DND-41 (cell line): Measurements from ENCODE around the gene MYH13.

ENCODE experiments used
- ATAC-seq: fragments of 200-7000 bp; cut with Tn5 transposase; 3 replicates; pipeline ENCODE4 v1.9.1; 2021; ENCODE audit warnings: low read depth; ENCODE audit not compliant: insufficient read depth
- DNase-seq: peaks from one replicate; pipeline ENCODE4 v3.0.0-alpha.2; 2020
- H2AFZ ChIP-seq: 2 replicates; pipeline ENCODE4 v1.6.0; 2012; ENCODE audit warnings: low read depth, low read length
- H3K27ac ChIP-seq: 2 replicates; pipeline ENCODE4 v1.5.1; 2012; ENCODE audit warnings: low read length, inconsistent platforms
- H3K27me3 ChIP-seq: fragments of 200-600 bp; sonication (generic); 2 replicates; pipeline ENCODE4 v1.6.0; 2012; ENCODE audit warnings: low read length, mild to moderate bottlenecking, inconsistent platforms; ENCODE audit not compliant: insufficient read depth, poor library complexity
- H3K36me3 ChIP-seq: 2 replicates; pipeline ENCODE4 v1.5.1; 2012; ENCODE audit warnings: low read length, inconsistent platforms; ENCODE audit not compliant: insufficient read depth
- H3K4me1 ChIP-seq: 2 replicates; pipeline ENCODE4 v1.5.1; 2012; ENCODE audit warnings: mild to moderate bottlenecking, low read length; ENCODE audit not compliant: insufficient read depth
- H3K4me2 ChIP-seq: 2 replicates; pipeline ENCODE4 v1.6.0; 2012; ENCODE audit warnings: mild to moderate bottlenecking, moderate library complexity, low read length, inconsistent platforms; ENCODE audit not compliant: insufficient read depth
- H3K4me3 ChIP-seq, 2 experiments: fragments of 200-600 bp in 1 of 2; shearing (Covaris generic) in 1 of 2; 2 replicates each; pipeline ENCODE4 v1.5.1; 2012 to 2016; ENCODE audit warnings: inconsistent platforms in 2 of 2, low read length in 2 of 2, mild to moderate bottlenecking in 2 of 2, low read depth in 1 of 2, moderate library complexity in 1 of 2
- H3K79me2 ChIP-seq: 2 replicates; pipeline ENCODE4 v1.6.0; 2012; ENCODE audit warnings: low read length, inconsistent platforms; ENCODE audit not compliant: insufficient read depth
- H3K9ac ChIP-seq: 2 replicates; pipeline ENCODE4 v1.6.0; 2012; ENCODE audit warnings: low read depth, mild to moderate bottlenecking, inconsistent platforms, low read length, moderate library complexity
- H3K9me3 ChIP-seq: 2 replicates; pipeline ENCODE4 v1.5.1; 2012; ENCODE audit warnings: low read length, moderate library complexity, mild to moderate bottlenecking, inconsistent platforms; ENCODE audit not compliant: insufficient read depth, severe bottlenecking
- H4K20me1 ChIP-seq: 2 replicates; pipeline ENCODE4 v1.6.0; 2012; ENCODE audit warnings: low read length; ENCODE audit not compliant: insufficient read depth
- CTCF ChIP-seq: IDR thresholded peaks from 2 replicates; pipeline ENCODE4 v1.5.1; 2012; ENCODE audit warnings: borderline replicate concordance, low read length, moderate library complexity, mild to moderate bottlenecking; ENCODE audit not compliant: poor library complexity, severe bottlenecking; ENCODE audit errors: extremely low read depth
- EZH2 ChIP-seq: IDR thresholded peaks from 3 replicates; pipeline ENCODE4 v1.6.1; 2012; ENCODE audit warnings: borderline replicate concordance, low read depth, mild to moderate bottlenecking, moderate library complexity, low read length, inconsistent platforms; ENCODE audit not compliant: severe bottlenecking

MYH13 gene

GRCh38 chr17:10270258-10270657 is 102.5 kb downstream of the MYH13 start:
- H3K27ac ChIP-seq = no peak overlapping the region
- no peak overlapping the region for H3K9ac ChIP-seq
- H4K20me1 ChIP-seq = no peaks in the 10 kb centered on the region
- no peaks in the 10 kb centered on the region for H3K36me3 ChIP-seq
- H3K4me3 ChIP-seq = no peak overlapping the region
- no peak overlapping the region for H2AFZ ChIP-seq
- H3K4me2 ChIP-seq = no peak overlapping the region
- H3K27me3 ChIP-seq = no peaks in the 10 kb centered on the region
- no peaks in the 10 kb centered on the region for H3K9me3 ChIP-seq
- TF ChIP-seq CTCF (no peak), EZH2 (no peak)
- no peak for DNase-seq
- H3K4me1 ChIP-seq = no peaks in the 10 kb centered on the region
- ATAC-seq = no peak
- no peaks in the 10 kb centered on the region for H3K79me2 ChIP-seq

GRCh38 chr17:10268005-10268404 is 104.8 kb downstream of the MYH13 start:
- TF ChIP-seq EZH2 = no peak
- no peak for TF ChIP-seq CTCF
- Histone ChIP-seq H3K4me1 (no peaks in the 10 kb centered on the region), H2AFZ (no peak overlapping the region), H3K27me3 (no peaks in the 10 kb centered on the region), H3K79me2 (no peaks in the 10 kb centered on the region), H4K20me1 (no peaks in the 10 kb centered on the region), H3K36me3 (no peaks in the 10 kb centered on the region), H3K9me3 (no peaks in the 10 kb centered on the region), H3K4me3 (no peak overlapping the region), H3K9ac (no peak overlapping the region), H3K4me2 (no peak overlapping the region), H3K27ac (no peak overlapping the region)
- ATAC-seq (no peak), DNase-seq (no peak)

- no peaks in the 10 kb centered on the region for H4K20me1 ChIP-seq
- H2AFZ ChIP-seq = no peak overlapping the region
- no peak overlapping the region for H3K4me2 ChIP-seq
- H3K36me3 ChIP-seq = no peaks in the 10 kb centered on the region
- no peaks in the 10 kb centered on the region for H3K27me3 ChIP-seq
- no peaks in the 10 kb centered on the region for H3K9me3 ChIP-seq
- no peak for ATAC-seq
- no peak for DNase-seq
- H3K9ac ChIP-seq = no peak overlapping the region
- TF ChIP-seq EZH2 (no peak), CTCF (no peak)
- H3K4me3 ChIP-seq = no peak overlapping the region
- no peaks in the 10 kb centered on the region for H3K79me2 ChIP-seq
- H3K27ac ChIP-seq = no peak overlapping the region
- H3K4me1 ChIP-seq = no peaks in the 10 kb centered on the region
Measured at GRCh38 chr17:10266296-10266876, 106.4 kb downstream of the MYH13 start.
